H9 (cell line): ENCODE measurements around the gene MUC5B. TPM values are rescaled to one million over a fixed set of nuclear protein-coding genes. Genes with fewer than 3 reads are reported as not detected.

ENCODE experiments used
- DNase-seq: peaks from one replicate; pipeline ENCODE4 v3.0.0-alpha.2; 2017
- H2AFZ ChIP-seq: one replicate; pipeline ENCODE4 v1.6.1; 2013; ENCODE audit warnings: mild to moderate bottlenecking, low read length, control low read depth, moderate library complexity
- H2AK5ac ChIP-seq: 2 replicates; pipeline ENCODE4 v1.6.1; 2013; ENCODE audit warnings: low read length, control low read depth, mixed read lengths; ENCODE audit not compliant: insufficient read length
- H2BK120ac ChIP-seq: one replicate; pipeline ENCODE4 v1.6.1; 2013; ENCODE audit warnings: low read depth, mild to moderate bottlenecking, low read length, control low read depth, inconsistent platforms; ENCODE audit not compliant: poor library complexity, severe bottlenecking
- H2BK12ac ChIP-seq: 2 replicates; pipeline ENCODE4 v1.6.1; 2013; ENCODE audit warnings: low read length, control low read depth, mixed read lengths, low read depth; ENCODE audit not compliant: insufficient read length
- H2BK15ac ChIP-seq: 2 replicates; pipeline ENCODE4 v1.6.1; 2013; ENCODE audit warnings: low read depth, low read length, control low read depth
- H2BK20ac ChIP-seq: one replicate; pipeline ENCODE4 v1.6.1; 2013; ENCODE audit warnings: low read depth, mild to moderate bottlenecking, low read length, control low read depth, inconsistent platforms; ENCODE audit not compliant: poor library complexity, severe bottlenecking
- H2BK5ac ChIP-seq: 2 replicates; pipeline ENCODE4 v1.6.1; 2013; ENCODE audit warnings: low read length, control low read depth, mixed read lengths; ENCODE audit not compliant: insufficient read length
- H3K14ac ChIP-seq: 2 replicates; pipeline ENCODE4 v1.6.1; 2013; ENCODE audit warnings: low read length, control low read depth; ENCODE audit not compliant: insufficient read depth
- H3K18ac ChIP-seq: 2 replicates; pipeline ENCODE4 v1.6.1; 2013; ENCODE audit warnings: low read depth, mild to moderate bottlenecking, mixed read lengths, low read length, control low read depth; ENCODE audit not compliant: insufficient read length
- H3K23ac ChIP-seq: 2 replicates; pipeline ENCODE4 v1.6.1; 2013; ENCODE audit warnings: low read length, control low read depth, mixed read lengths, low read depth; ENCODE audit not compliant: insufficient read length
- H3K23me2 ChIP-seq: 2 replicates; pipeline ENCODE4 v1.6.1; 2013; ENCODE audit warnings: low read depth, mild to moderate bottlenecking, mixed read lengths, low read length, control low read depth; ENCODE audit not compliant: insufficient read length, poor library complexity, severe bottlenecking
- H3K27ac ChIP-seq: 2 replicates; pipeline ENCODE4 v1.5.1; 2013; ENCODE audit warnings: low read length, control low read depth, mixed read lengths, low read depth; ENCODE audit not compliant: insufficient read length
- H3K27me3 ChIP-seq: 2 replicates; pipeline ENCODE4 v1.6.1; 2013; ENCODE audit warnings: low read length, control low read depth, inconsistent platforms; ENCODE audit not compliant: insufficient read depth
- H3K4ac ChIP-seq: 2 replicates; pipeline ENCODE4 v1.6.1; 2013; ENCODE audit warnings: low read depth, mild to moderate bottlenecking, control low read depth, inconsistent platforms, low read length, moderate library complexity
- H3K4me1 ChIP-seq: 2 replicates; pipeline ENCODE4 v1.6.1; 2013; ENCODE audit warnings: low read length, control low read depth, inconsistent platforms; ENCODE audit not compliant: insufficient read depth
- H3K4me2 ChIP-seq: 2 replicates; pipeline ENCODE4 v1.6.1; 2013; ENCODE audit warnings: low read length, control low read depth, mixed read lengths; ENCODE audit not compliant: insufficient read length, insufficient read depth
- H3K56ac ChIP-seq: 2 replicates; pipeline ENCODE4 v1.6.1; 2013; ENCODE audit warnings: low read depth, mild to moderate bottlenecking, mixed read lengths, low read length, control low read depth; ENCODE audit not compliant: insufficient read length
- H3K79me1 ChIP-seq: 2 replicates; pipeline ENCODE4 v1.6.1; 2013; ENCODE audit warnings: low read depth, mild to moderate bottlenecking, moderate library complexity, low read length, control low read depth, inconsistent platforms; ENCODE audit not compliant: insufficient read depth, poor library complexity, severe bottlenecking
- H3K79me2 ChIP-seq: 2 replicates; pipeline ENCODE4 v1.6.1; 2013; ENCODE audit warnings: low read length, control low read depth, inconsistent platforms; ENCODE audit not compliant: insufficient read depth
- H3K9ac ChIP-seq: 2 replicates; pipeline ENCODE4 v1.6.1; 2013; ENCODE audit warnings: low read length, control low read depth, mixed read lengths; ENCODE audit not compliant: insufficient read length; ENCODE audit errors: extremely low read depth
- H3K9me3 ChIP-seq: one replicate; pipeline ENCODE4 v1.6.1; 2013; ENCODE audit warnings: low read depth, low read length, inconsistent platforms; ENCODE audit not compliant: control insufficient read depth
- H3T11ph ChIP-seq: one replicate; pipeline ENCODE4 v1.6.1; 2013; ENCODE audit warnings: mild to moderate bottlenecking, low read length, control low read depth, inconsistent platforms
- H4K20me1 ChIP-seq: one replicate; pipeline ENCODE4 v1.6.1; 2013; ENCODE audit not compliant: control insufficient read depth, insufficient read length, insufficient read depth
- H4K5ac ChIP-seq: 2 replicates; pipeline ENCODE4 v1.6.1; 2013; ENCODE audit warnings: low read depth, mild to moderate bottlenecking, mixed read lengths, low read length, control low read depth; ENCODE audit not compliant: insufficient read length
- H4K8ac ChIP-seq: replicated peaks from 2 replicates; pipeline ENCODE4 v1.6.1; 2013; ENCODE audit warnings: low read length, control low read depth, mixed read lengths, low read depth; ENCODE audit not compliant: insufficient read length
- H4K91ac ChIP-seq: 2 replicates; pipeline ENCODE4 v1.6.1; 2013; ENCODE audit warnings: low read depth, mild to moderate bottlenecking, moderate library complexity, mixed read lengths, low read length, control low read depth; ENCODE audit not compliant: insufficient read length
- H3K27ac Mint-ChIP-seq, 3 experiments: 2 replicates in 2 of 3; 3 replicates in 1 of 3; pipeline ENCODE4 v1.8.0; 2020 to 2021; ENCODE audit warnings: mixed read lengths in 3 of 3, mild to moderate bottlenecking in 1 of 3, moderate library complexity in 1 of 3
- H3K27me3 Mint-ChIP-seq: 2 replicates; pipeline ENCODE4 v1.8.0; 2021; ENCODE audit warnings: low read depth, mild to moderate bottlenecking, moderate library complexity, mixed read lengths
- H3K36me3 Mint-ChIP-seq, 3 experiments: 2 replicates in 2 of 3; 3 replicates in 1 of 3; pipeline ENCODE4 v1.8.0; 2020 to 2021; ENCODE audit warnings: low read depth in 3 of 3, mixed read lengths in 3 of 3; ENCODE audit not compliant: insufficient read depth in 1 of 3
- H3K4me1 Mint-ChIP-seq, 2 experiments: 2 replicates each; pipeline ENCODE4 v1.8.0; 2020; ENCODE audit warnings: mixed read lengths in 2 of 2
- H3K4me3 Mint-ChIP-seq, 2 experiments: 2 replicates in 1 of 2; 3 replicates in 1 of 2; pipeline ENCODE4 v1.8.0; 2020 to 2021; ENCODE audit warnings: mild to moderate bottlenecking in 2 of 2, mixed read lengths in 2 of 2, moderate library complexity in 1 of 2
- H3K9me3 Mint-ChIP-seq, 2 experiments: 2 replicates in 1 of 2; 3 replicates in 1 of 2; pipeline ENCODE4 v1.8.0; 2020; ENCODE audit warnings: mild to moderate bottlenecking in 2 of 2, mixed read lengths in 2 of 2, moderate library complexity in 1 of 2
- WGBS: extraction: QIAGEN DNeasy Blood & Tissue Kit; methylation state at CpG from one replicate; pipeline ENCODE4 v1.1.7; 2013; ENCODE audit warnings: missing lambda C conversion rate, low lambda C conversion rate, mixed read lengths; ENCODE audit not compliant: insufficient read length; ENCODE audit errors: extremely low coverage; 5-methylcytosine and 5-hydroxymethylcytosine counted together
- total RNA-seq: library from RNA; stranded (reverse); gene quantifications from 2 replicates; pipeline ENCODE4 v1.2.1, GENCODE V29; 2021
- TF ChIP-seq, protein P1 (sequence below): fragments of 200-600 bp; sonication (generic); conservative IDR thresholded peaks from 3 replicates; pipeline ENCODE4 v1.8.0; 2021; ENCODE audit warnings: antibody characterized with exemption, mild to moderate bottlenecking

The MUC5B gene
- total RNA-seq, 1 experiment from 2014 or later = not detected

DNA sequence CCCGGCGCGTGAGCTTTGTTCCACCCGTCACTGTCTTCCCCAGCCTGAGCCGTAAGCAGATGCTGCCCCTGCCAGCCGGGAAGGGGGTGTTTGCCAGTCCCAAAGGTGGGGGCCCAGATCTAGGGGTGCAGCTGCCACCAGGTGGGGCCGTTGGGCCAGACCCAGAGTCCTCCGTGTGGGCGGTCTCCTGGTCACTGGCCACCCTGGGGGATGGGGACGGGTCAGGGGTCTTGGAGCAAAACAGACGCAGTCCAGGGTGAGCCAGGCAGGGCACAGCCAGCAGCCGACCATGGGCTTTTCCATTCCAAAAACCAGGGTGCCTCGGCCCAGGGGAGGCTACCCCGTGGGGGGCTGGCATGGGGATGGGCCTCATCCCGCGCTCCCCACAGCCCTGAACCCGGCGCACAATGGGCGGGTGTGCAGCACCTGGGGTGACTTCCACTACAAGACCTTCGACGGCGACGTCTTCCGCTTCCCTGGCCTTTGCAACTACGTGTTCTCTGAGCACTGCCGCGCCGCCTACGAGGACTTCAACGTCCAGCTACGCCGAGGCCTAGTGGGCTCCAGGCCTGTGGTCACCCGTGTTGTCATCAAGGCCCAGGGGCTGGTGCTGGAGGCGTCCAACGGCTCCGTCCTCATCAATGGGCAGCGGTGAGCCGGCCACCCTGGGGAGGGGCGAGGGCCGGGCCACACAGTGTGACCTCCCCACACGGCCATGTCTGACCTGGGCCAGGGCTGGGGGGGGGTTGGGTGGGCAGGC, 3.5 kb downstream of the MUC5B start:
- Histone ChIP-seq H3K9ac (no peak overlapping the region), H2AK5ac (no peak overlapping the region), H3K27ac (no peak overlapping the region), H4K91ac (no peak overlapping the region), H2AFZ (no peak overlapping the region), H3K14ac (no peak overlapping the region; the same call in 1 of the 2 replicates), H2BK12ac (no peak overlapping the region), H3K18ac (no peak overlapping the region), H3K56ac (no peak overlapping the region), H4K20me1 (peaks cover 3% of the 10 kb centered on the region), H3K4me2 (no peak overlapping the region), H2BK120ac (no peak overlapping the region), H3K23ac (no peak overlapping the region), H3K9me3 (no peaks in the 10 kb centered on the region), H3K4ac (no peak overlapping the region), H4K8ac (no peak overlapping the region), H2BK15ac (no peak overlapping the region), H3K79me1 (no peaks in the 10 kb centered on the region), H2BK20ac (no peak overlapping the region), H2BK5ac (no peak overlapping the region), H3K4me1 (no peaks in the 10 kb centered on the region; the same call in 1 of the 2 replicates), H4K5ac (no peak overlapping the region), H3K27me3 (no peaks in the 10 kb centered on the region), H3K23me2 (no peaks in the 10 kb centered on the region), H3K79me2 (no peaks in the 10 kb centered on the region), H3T11ph (no peak overlapping the region)
- DNase-seq = peak; percentile 33
- no CpG with 5 or more reads among the region's 41 CpGs for WGBS
- H3K27me3 Mint-ChIP-seq = no peaks in the 10 kb centered on the region; the same call in 1 of the 2 replicates
- no peaks in the 10 kb centered on the region for H3K36me3 Mint-ChIP-seq
- no peaks in the 10 kb centered on the region for H3K9me3 Mint-ChIP-seq
- H3K27ac Mint-ChIP-seq = no peak overlapping the region
- TF ChIP-seq, protein P1, sequence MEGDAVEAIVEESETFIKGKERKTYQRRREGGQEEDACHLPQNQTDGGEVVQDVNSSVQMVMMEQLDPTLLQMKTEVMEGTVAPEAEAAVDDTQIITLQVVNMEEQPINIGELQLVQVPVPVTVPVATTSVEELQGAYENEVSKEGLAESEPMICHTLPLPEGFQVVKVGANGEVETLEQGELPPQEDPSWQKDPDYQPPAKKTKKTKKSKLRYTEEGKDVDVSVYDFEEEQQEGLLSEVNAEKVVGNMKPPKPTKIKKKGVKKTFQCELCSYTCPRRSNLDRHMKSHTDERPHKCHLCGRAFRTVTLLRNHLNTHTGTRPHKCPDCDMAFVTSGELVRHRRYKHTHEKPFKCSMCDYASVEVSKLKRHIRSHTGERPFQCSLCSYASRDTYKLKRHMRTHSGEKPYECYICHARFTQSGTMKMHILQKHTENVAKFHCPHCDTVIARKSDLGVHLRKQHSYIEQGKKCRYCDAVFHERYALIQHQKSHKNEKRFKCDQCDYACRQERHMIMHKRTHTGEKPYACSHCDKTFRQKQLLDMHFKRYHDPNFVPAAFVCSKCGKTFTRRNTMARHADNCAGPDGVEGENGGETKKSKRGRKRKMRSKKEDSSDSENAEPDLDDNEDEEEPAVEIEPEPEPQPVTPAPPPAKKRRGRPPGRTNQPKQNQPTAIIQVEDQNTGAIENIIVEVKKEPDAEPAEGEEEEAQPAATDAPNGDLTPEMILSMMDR = peak; percentile 22; the same call in 1 of the 3 replicates
- peaks cover 3 to 8% of the 10 kb centered on the region in 2 experiments; a peak in 2 of 4 replicates for H3K4me1 Mint-ChIP-seq
- H3K4me3 Mint-ChIP-seq = no peak overlapping the region
